HG03460 (cell line): ENCODE results near the gene ORMDL2.

Experiments
- ATAC-seq: cut with Tn5 transposase; IDR thresholded peaks from one replicate; pipeline ENCODE4 v1.9.1; 2021; ENCODE audit not compliant: unreplicated experiment

The ORMDL2 gene

GRCh38 chr12:55817345-55818139 lies at the start of gene ORMDL2, which contains the start of gene SARNP:
Gene ORMDL2 (plus strand): TSS chr12:55818041. CDS start chr12:55819000, 959 bp downstream.
Gene SARNP (minus strand): TSS chr12:55817724. CDS start chr12:55817701, 23 bp downstream.
- ATAC-seq, result peak; percentile 97

DNA sequence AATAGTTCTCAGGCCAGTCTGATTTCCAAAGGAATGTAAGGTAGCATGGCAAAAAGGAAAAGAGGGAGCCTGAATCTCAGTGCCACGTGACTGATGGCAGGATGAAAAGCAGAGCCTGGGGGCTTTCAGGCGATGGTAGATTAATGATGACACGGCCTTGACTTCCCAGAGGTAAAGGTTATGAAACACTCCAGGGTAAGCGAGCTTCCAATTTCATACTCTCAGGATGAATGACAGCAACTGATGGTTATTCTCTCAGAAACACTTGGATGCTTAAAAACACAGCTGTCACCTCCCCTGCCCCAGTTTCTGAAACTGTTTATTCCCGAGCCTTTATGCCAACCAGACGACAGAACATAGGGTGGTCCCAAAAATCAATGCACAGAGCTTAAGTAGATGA lies 46.1 kb upstream of the ORMDL2 start:
- ATAC-seq, result no peak

DNA sequence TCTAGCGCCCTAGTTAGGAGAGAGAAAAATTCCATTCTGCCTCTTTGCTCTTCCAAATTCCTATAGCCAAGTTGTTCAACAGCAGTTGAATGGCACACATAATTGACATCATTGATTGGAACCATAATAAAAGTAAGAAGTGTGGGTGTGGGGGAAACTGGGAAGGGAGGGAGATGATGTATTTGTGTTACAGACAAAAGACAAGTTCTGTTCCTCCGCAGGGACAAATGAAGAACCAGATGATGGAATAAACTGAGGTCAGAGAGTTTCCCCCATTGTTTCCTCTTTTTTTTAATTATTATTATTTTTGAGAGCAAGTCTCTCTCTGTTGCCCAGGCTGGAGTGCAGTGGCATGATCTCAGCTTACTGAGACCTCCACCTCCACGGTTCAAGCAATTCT lies 40.0 kb upstream of the ORMDL2 start:
- no peak for ATAC-seq

DNA sequence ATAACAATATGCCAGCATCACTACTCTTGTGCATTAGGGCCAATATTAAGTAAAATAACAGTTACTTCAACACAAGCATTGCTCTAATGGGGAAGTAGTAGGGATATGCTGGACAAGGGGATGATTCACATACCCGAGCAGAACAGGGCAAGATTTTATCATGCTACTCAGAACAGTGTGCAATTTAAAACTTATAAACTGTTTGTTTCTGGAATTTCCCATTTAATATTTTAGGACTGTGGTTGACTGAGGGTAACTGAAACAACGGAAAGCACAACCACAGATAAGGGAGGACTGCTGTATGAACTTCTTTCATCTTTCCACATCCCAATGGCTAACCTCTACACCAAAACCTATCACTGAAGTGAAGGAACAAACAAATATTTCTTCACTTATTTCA lies 37.2 kb upstream of the ORMDL2 start:
- ATAC-seq, result no peak

GRCh38 chr12:55788546-55788945 lies 29.3 kb upstream of the ORMDL2 start:
- ATAC-seq, result no peak

DNA sequence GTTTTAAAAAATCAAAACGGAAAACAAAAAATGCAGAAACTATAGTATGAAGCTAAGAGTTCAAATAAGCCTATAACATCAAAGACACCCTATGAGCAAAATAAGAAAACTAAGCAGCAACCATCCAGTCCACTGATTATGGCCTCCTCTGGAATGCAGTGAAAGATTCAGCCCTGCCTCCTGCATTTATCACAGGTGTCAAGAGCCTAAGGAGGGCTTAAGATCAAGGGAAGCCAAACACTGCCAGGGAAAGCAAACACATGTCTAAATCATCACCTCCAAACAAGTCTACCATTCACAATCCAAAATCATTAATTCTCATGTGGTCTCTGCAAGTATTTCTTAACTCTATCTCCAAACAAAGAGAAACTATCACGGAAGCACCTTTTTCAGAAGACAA lies 28.7 kb upstream of the ORMDL2 start:
- ATAC-seq, result no peak

DNA sequence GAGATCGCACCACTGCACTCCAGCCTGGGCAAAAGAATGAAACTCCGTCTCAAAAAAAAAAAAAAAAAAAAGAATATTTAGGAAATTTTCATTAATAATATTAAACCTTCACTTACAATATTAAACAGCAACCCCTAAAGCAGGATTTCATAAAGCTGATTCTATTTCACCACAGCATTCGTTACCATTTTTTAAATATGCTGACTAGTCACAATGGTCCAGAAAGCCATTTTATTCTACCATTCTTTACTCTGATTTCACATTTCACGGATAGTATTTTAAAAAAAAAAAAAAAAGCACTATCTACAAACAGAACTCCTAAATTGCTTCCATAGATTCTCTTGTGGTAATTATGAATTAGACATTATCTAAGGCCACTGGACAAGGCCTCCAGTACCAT lies 27.9 kb upstream of the ORMDL2 start:
- no peak for ATAC-seq

DNA sequence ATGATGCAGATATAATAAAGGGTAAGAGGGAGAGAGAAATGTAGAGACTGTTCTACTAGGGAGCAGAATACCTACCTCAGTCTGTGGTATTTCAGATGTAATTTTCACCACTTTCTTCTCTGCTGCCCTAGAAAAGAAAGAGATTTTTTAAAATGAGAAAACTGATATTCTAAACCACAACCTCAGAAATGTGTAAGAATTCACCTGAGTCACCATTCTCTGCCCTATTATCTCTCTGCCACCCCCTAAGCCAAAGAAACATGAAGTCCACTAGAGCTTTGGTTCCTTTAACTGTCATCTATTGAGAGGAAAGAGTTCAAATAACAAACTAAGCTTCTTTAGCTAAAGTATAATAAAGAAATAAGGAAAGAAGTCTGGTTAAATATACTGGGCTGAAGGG lies 21.9 kb upstream of the ORMDL2 start:
- no peak for ATAC-seq

DNA sequence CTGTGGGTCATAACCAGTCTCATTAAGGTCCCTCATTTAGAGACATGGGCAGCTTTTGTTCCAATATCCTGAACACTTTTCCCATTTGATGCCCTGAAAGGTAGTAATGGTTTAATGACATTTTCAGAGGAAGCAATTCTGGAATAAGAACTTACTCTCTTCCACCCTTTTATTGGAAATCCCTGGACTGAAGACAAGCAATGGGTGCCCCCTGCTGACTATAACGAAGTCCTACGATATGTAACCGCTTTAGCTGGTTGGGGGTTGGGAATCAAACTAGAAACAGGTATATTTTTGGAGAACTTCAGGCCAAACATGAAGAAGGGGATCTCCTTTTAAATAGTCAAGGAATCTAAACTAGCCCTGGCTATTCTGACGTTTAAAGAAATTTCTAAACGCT lies 20.8 kb upstream of the ORMDL2 start:
- no peak for ATAC-seq

GRCh38 chr12:55797550-55797949 lies 20.3 kb upstream of the ORMDL2 start:
- ATAC-seq, result no peak

- no peak for ATAC-seq
Observed at GRCh38 chr12:55806982-55807381, 10.9 kb upstream of the ORMDL2 start.

GRCh38 chr12:55809274-55809673 lies 8.6 kb upstream of the ORMDL2 start:
- ATAC-seq, result no peak

DNA sequence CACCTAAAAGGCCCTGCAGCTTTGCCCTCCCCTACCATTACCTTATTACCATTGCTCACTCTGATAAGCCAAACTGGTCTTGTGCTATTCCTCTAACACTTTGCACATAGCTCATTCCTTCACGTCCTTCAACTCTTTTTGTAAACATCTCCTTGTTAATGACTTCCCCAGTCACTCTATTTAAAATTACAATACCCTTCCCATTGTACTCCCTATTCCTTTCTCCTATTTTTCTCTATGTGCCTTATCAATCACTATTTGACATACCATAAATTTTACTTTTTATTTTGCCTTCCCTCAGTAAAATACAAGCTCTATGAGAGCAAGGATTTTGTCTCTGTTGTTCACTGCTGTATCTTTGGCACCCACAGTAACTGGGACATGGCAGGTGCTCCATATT lies 5.8 kb upstream of the ORMDL2 start:
- ATAC-seq, result no peak

- no peak for ATAC-seq
Observed at GRCh38 chr12:55814257-55814656, 3.6 kb upstream of the ORMDL2 start.

- ATAC-seq, result no peak
Observed at GRCh38 chr12:55815473-55815872, 2.4 kb upstream of the ORMDL2 start.

- ATAC-seq, result no peak
Observed at GRCh38 chr12:55816881-55817344, 928 bp upstream of the ORMDL2 start.

- peak; percentile 21 for ATAC-seq
Observed at GRCh38 chr12:55818140-55818728, 393 bp downstream of the ORMDL2 start.

DNA sequence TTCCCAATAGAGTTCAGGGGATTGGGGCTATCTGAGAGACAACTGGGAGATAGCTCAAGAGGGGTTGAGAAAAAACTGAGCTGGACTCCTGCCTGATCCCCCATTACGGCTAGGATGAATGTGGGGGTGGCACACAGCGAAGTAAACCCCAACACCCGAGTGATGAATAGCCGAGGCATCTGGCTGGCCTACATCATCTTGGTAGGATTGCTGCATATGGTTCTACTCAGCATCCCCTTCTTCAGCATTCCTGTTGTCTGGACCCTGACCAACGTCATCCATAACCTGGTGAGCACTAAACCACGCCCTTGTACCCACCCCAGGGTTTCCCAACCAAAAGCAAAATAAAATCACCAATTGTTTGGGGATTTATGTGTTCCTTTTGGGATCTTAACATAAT lies 1.0 kb downstream of the ORMDL2 start:
- ATAC-seq, result no peak

- no peak for ATAC-seq
Observed at GRCh38 chr12:55820679-55821078, 2.8 kb downstream of the ORMDL2 start.

- ATAC-seq, result no peak
Observed at GRCh38 chr12:55822228-55822627, 4.4 kb downstream of the ORMDL2 start.

DNA sequence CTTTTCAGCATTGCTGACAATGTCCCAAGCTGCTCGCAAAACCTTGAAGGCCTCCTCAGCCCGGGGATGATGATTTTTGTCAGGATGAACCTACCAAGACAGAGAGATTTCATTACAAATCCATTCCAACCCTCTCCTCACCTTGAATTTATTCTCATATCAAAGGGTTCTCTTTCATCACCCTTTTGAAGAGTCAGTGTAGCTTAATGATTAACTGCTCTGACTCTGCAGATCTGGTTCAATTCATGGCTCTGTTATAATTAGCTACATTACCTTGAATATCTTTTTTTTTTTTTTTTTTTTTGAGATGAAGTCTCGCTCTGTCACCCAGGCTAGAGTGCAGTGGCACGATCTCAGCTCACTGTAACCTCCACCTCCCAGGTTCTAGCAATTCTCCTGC lies 5.6 kb downstream of the ORMDL2 start:
- ATAC-seq, result no peak

GRCh38 chr12:55824726-55825125 lies 6.9 kb downstream of the ORMDL2 start:
- ATAC-seq, result no peak

- ATAC-seq, result no peak
Observed at GRCh38 chr12:55827806-55828205, 10.0 kb downstream of the ORMDL2 start.
